ENCODE measurements around the gene DOCK9.

Gene DOCK9, protein sequence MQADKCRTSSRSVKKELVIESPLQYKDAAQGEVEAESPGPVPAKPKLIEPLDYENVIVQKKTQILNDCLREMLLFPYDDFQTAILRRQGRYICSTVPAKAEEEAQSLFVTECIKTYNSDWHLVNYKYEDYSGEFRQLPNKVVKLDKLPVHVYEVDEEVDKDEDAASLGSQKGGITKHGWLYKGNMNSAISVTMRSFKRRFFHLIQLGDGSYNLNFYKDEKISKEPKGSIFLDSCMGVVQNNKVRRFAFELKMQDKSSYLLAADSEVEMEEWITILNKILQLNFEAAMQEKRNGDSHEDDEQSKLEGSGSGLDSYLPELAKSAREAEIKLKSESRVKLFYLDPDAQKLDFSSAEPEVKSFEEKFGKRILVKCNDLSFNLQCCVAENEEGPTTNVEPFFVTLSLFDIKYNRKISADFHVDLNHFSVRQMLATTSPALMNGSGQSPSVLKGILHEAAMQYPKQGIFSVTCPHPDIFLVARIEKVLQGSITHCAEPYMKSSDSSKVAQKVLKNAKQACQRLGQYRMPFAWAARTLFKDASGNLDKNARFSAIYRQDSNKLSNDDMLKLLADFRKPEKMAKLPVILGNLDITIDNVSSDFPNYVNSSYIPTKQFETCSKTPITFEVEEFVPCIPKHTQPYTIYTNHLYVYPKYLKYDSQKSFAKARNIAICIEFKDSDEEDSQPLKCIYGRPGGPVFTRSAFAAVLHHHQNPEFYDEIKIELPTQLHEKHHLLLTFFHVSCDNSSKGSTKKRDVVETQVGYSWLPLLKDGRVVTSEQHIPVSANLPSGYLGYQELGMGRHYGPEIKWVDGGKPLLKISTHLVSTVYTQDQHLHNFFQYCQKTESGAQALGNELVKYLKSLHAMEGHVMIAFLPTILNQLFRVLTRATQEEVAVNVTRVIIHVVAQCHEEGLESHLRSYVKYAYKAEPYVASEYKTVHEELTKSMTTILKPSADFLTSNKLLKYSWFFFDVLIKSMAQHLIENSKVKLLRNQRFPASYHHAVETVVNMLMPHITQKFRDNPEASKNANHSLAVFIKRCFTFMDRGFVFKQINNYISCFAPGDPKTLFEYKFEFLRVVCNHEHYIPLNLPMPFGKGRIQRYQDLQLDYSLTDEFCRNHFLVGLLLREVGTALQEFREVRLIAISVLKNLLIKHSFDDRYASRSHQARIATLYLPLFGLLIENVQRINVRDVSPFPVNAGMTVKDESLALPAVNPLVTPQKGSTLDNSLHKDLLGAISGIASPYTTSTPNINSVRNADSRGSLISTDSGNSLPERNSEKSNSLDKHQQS (N-terminal part only)

DNA sequence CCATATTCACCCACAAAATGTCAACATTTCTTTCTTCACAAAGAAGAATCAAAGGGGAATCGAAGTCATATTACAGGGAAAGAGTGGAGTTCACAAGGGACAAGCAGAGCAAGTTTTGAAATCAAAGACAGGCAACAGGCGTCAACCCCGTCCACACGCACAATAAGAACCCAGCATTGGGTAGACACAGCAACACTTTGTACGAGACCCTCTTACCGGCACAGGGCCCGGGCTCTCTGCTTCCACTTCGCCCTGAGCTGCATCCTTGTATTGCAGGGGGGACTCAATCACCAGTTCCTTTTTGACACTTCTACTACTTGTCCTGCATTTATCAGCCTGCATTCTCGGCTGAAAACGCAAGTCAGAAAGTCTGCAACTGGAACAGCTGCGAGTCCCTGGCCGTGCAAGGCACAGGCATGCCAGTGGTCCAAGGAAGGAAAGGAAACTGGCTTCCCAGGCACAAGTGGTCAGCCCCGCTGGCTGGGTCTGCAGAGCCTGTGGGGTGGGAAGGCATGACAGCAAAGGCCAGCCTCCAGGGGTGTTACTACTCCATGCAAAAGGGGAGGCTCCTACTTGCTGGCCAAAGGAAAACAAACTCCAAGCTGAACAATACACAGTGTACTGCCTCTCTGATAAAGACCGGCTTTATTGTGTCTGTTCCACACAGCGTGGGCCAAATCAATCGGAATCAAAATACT lies at the start of gene DOCK9:
Gene DOCK9 (minus strand): TSS at position 497 of the 698 bp plus-strand sequence. CDS start 155 bp downstream, at position 342.
- DNase-seq (ENCODE audit: low read depth): no peak

DNA sequence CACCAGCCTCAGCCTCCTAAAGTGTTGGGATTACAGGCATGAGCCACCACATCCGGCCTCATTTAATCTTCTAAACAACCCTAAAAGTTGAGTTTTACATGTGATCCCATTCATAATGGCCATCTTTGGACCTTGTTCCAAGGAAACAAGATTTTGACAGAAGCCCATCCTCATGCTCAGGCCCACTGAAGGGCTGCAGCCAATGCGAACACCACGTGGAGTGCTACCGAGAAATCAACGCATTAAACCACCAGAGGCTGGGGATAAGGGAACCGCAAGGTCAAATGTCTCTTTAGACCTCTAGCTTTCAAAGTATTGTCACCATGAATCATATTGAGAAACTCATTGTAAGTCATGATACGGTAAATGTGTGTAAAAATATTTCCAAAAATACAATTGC lies 49.4 kb upstream of the DOCK9 start:
- DNase-seq (ENCODE audit: low read depth): no peak

DNA sequence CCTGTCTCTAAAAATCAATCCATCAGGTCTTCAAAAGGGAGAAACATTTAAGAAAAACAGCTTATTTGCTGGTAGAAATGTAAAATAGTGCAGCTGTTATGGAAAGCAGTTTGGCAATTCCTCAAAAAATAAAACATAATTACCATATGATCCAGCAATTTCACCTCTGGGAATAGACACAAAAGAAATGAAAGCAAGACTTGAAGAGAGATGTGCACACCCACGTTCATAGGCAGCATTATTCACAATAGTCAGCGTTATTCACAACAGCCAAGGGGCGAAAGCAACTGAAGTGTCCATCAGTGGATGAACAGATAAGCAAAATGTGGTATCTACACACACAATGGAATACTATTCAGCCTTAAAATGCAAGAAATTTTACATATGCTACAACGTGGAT lies 45.1 kb upstream of the DOCK9 start:
- DNase-seq (ENCODE audit: low read depth): no peak

DNA sequence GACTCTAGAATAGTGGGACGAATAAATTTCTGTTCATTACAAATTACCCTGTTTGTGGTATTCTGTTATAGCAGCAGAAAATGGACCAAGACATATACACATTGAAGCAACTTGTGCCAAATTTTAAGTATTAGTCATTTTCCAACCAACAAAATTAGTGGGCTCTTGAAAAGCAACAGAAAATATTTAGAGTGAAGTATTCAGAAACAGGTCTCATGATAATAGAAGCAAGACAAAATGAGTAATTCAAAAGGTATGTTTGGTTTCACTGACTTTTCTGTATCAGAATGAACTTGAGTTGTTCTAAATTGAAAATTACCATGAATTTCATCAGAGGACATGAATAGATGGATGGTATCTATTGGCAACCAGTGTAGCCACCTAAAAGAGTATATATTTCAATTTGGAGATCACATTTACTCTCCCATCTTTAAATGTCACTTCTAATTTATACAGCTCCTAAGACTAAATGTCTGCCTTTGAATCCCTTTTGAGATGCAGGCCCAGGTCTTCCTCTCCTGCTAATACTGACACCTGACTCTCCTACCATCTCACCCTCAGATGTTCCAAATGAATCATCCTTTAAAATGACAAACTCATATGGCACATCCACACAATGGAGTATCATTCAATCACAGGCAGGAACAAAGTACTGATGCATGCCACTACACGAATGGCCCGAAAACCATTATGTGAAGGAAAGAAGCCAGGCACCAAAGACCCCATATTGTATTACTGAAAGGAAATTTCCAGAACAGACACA lies 40.7 kb upstream of the DOCK9 start:
- DNase-seq (ENCODE audit: low read depth): no peak

DNA sequence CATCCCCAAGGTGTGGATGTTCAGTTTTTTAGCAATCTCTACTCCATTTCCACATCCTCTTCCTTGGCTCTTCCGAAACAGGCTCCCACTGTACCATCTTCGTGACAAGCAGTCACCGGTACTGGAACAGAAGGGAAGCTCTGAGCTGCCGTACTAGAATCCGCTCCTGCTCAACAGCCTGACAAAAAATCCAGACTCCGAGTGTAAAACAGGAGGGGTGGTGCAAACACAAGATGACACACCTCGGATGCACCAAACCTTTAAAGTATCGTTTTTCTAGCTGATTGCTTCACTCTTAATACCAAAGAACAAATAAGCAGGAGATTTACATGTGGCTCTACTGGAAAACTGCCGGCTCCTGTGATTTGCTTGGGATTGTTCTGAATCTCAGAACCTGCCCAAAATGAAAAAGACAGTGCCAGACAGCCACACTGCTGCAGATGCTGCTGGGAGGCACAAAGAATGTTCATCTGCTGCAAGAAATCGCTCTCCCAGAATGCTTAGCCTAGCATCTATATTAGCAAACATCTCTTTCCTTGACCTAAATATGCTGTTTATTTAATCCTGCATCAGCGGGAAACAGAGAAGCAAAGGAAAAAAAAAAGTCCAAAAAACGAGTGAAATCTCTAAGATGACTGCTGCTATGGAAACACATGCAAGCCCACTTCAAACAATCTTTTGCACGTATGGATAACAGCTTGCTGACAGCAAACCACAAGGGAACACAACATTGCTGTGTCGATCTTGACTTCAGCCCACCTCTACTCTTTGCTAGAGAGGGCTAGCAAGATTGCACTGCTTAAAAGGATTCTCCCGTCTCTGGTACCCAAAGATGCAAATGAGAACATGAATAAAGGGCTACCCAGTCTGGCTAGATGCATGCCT lies 38.0 kb upstream of the DOCK9 start:
- no peak for DNase-seq (ENCODE audit: low read depth)

DNA sequence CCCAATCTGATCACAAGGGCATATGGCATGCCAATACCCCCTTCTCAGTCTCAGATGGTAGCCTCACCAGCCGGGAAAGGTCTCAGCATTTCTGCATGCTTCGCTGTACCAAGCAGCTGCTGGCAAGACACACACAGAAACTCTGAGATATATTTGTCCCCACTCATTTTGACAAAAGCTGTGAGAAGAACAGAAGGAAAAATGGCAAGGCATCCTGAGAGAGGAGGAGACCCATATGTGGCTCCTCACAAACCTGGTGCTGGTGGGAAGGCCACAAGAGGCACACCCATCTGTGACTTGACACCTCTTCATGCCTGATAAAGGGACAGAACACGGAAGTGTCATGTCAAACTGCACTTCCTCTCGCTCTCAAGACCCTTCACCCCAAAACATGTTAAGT lies 36.7 kb upstream of the DOCK9 start:
- DNase-seq (ENCODE audit: low read depth): no peak

DNA sequence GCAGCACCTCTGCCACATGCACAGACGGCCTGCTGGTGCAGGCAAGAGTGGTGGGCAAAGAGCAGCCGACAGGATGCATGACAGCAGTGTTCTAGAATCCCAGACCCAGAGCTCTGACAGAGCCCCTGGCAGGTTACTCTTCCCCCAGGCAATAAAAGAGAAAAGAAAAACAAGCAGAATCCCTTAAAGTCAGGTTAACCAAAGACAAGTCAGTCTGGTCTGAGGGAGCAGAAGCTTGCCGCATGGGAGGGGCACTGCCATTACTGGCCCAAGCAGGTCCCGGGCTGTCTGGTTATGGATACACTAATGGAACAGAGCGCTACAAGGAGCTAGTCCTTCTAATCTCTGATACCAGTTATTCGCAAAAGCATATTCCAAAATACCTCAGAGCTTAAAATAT lies 36.1 kb upstream of the DOCK9 start:
- no peak for DNase-seq (ENCODE audit: low read depth)

DNA sequence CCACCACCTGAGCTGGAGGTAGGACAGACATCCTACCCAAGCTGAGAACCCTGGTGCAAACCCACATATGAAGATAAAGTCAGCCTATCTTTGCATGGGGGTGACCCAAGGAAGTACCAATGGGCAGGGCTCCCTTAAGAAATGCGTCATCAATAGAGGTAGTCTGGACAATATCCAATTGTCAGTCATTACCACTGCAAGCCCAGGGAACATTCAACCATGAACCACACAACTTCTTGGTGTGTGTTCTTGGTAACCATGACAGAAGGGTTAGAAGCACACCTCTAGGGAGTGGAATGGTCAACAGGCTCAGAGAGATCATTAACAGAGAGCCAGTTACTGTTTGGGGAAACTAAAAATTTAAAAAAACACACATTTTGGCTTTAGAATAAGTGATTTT lies 34.7 kb upstream of the DOCK9 start:
- DNase-seq (ENCODE audit: low read depth): no peak

DNA sequence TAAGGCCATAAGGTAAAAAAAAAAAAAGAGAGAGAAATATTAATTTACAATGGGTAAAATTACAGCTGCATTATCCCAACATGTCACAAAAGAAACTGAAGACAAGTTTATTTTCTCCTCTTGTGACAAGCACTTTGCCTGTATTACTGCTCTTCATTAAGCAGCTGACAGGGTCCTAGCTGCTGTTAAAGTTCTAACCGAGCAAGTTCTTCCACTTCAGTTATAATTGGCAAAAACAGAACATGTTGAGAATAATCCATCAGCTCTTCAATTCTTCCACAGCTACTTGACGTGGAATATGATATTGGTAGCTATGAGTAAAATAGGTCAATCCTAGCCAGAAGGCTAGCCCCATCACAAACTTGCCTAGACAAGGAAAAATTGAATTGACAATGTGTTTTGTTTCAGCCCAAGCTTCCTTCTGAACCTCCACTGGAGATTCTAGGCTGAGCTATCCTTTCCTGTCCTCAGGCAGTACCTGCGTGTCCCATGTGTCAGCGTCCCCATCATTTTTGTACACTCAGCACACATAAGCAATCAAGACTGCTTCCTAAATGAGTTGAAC lies 32.2 kb upstream of the DOCK9 start:
- no peak for DNase-seq (ENCODE audit: low read depth)

DNA sequence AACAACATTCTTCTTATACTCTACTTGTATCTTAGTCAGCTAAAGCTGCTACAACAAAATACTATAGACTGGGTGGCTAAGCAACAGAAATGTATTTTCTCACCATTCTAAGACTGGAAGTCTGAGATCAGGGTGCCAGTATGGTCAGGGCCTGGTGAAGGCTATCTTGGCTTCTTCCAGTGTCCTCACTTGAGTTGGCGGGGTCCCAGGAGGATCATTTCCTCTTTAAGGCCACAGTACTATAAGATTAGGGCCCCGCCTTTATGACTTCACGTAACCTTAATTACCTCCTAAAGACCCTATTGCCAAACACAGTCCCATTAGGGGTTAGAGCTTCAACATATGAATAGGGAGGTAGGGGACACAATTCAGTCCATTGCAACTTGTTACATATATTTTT lies 30.7 kb upstream of the DOCK9 start:
- DNase-seq (ENCODE audit: low read depth): no peak

DNA sequence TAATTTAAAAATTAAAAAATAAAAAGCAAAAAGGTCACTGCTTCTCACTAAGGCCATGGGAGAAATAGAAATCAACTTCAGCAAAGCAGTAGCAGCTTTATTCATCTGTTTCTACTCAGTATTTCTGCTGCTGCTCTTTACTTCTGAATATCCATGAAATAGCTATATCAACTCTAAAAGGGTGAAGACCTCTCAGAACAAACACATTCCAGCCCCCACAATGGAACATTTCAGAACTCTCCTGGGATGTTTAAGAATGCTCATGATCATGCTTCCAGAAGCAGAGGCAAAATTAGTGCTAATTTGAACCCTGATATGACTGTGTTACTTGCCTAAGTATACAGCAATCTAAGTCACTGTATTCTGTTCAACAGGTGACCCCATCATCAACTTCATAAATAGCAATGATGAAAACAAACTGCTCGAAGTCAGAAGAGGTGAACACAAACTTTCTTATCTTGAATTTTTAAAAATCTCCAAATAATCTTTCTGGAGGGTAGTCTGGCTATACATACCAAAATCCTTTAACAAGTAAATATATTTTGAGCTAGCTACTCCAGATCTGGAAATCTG lies 29.6 kb upstream of the DOCK9 start:
- DNase-seq (ENCODE audit: low read depth): no peak

DNA sequence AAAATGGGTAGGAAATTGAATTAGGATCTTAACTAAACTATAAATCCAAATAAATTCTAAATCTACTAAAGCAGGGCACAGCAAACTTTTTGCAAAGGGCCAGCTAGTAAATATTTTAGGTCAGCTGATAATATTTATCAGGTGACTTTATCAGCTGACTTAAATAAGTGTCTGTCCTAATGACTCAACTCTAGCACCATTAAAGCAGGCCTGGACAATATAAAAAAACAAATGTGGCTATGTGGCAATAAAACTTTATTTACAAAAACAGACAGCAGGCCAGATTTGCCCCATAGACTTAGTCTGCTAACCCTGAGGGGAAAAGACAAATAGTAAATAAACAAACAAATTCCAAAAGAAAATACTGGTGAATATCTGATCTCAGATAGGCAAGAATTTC lies 27.7 kb upstream of the DOCK9 start:
- no peak for DNase-seq (ENCODE audit: low read depth)

DNA sequence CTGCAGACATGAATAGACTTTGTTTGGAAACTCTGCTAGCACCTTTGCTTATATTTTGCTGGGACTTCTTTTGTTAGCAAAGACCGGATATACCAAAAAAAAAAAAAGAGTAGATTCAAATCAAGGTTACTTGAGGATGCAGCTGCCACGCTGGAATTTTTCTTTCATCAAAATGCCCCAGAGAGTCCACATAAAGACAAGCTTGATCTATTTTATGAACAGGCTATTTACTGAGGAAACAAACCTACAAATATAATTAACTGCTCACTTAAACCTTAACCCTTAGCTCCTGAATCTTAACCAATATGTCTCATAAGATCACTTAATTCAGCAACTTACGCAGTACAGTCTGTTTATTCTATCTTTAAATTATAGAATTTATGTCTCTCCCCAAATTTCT lies 27.1 kb upstream of the DOCK9 start:
- DNase-seq (ENCODE audit: low read depth): no peak

DNA sequence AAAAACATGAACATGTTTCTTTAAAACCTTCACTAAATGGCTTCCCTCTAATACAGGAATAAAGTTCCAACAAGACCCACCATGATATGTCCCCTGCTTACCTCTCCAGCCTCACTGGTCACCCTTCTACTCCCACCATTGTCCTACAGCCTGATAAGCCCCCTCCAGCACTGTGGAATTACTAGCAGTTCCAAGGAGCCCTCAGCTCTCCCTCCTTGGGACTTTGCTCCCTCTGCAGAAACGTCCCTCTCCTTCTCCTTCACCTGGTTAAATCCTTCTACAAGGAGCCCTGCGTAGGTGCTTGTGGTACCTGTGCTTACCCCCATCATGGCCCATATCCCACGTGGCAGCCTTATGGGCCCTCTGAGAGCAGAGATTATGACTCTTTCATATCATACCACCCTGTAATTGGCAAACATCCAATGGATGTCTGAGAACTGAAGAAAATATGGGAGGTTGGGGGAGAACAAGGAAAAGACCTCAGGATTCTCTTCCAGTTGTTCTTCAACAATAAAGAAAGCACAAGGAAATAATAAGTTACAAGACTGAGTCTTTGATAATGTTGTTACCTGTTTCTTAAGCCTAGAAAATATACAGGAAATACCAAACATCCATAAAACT lies 26.1 kb upstream of the DOCK9 start:
- no peak for DNase-seq (ENCODE audit: low read depth)

DNA sequence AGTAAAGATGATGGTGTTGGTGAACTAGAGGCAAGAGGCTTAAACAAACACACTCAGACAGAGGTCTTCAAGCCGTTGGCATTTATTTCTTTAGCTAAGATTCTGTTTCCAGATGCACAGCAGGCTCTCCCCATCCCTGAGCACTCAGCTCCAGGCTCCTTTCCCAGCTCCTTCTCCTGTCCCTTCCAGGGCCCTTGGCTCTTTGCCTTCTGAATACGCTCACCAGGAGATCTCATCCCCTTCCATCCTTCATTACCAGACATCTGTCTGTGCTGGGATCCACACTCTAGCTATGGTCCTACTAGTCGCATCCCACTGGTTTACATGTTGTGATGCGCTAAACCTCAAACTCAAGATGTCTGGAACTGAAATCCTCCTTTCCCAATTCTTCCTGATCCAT lies 25.3 kb upstream of the DOCK9 start:
- no peak for DNase-seq (ENCODE audit: low read depth)

DNA sequence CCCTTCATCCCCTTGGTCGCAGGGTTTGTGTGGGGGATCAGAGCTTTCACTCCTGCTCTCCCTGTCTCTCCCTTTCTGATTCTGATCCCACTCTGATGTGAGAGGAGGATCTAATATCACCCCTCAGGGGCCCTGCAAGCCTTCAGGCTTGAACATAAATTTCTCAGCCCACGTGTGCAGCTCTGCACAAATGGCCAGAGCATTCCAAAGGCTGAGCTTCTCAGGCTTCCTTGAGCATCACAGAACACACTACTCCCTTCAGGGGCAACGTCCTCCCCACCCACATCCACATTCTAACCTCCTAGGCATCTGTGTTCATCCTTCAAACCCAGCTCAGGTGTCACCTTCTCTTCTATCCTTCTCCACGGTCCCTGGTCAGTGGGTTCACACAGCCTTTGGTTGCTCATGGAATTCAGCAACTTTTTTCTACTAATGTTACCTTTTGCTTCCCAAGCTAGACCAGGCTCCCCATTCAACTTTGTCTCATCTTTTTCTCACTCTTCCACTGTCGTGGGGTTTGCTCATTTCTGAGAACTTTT lies 24.4 kb upstream of the DOCK9 start:
- no peak for DNase-seq (ENCODE audit: low read depth)

DNA sequence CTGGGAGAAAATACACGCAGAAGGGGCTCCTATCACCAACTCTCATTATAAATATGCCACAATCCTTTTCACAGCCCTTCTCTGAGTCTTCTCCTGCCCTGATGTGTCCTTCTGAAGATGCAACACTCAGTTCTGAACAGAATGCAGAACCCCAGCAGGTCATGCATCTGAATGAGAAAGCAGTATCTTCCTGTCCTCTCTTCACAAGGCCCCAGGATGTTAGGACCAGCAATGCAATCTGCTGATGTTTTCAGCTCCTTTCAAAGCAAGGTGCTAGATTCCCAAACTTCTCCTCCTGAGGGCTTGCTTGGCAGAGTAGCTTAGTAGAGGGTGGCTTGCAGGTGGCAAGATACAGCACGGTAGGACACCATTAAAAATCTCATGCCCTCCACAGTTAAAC lies 22.3 kb upstream of the DOCK9 start:
- no peak for DNase-seq (ENCODE audit: low read depth)

DNA sequence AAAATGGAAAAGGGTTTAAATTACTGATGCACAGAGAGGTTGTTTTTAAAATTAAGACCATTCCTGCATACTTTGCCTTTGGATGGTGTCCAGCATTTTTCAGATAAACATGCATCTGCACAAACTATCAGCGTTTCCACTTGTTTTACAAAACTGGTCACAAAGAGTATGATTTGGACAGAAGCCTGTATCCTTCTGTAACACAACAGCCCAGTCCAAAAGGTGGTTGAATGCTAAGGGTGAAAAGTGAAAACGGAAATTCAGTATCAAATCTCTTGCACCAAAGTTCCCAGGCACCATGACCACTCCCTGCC lies 21.7 kb upstream of the DOCK9 start:
- no peak for DNase-seq (ENCODE audit: low read depth)
